SU-DHL-6 (cell line): Measurements from ENCODE around the gene RNU1-4.
"Not testable (repeated sequence)": the region's sequence is repeated elsewhere in the genome, so short reads cannot be mapped to it uniquely, and the experiment has no call there.

Experiments
- H2AFZ ChIP-seq: fragments of 200-600 bp; sonication (generic); 2 replicates; pipeline ENCODE4 v1.6.1; 2014; ENCODE audit warnings: low read depth, mild to moderate bottlenecking, moderate library complexity, mixed read lengths, antibody characterized with exemption, low read length; ENCODE audit not compliant: severe bottlenecking
- H3F3A ChIP-seq: fragments of 200-600 bp; shearing (Covaris generic); 2 replicates; pipeline ENCODE4 v1.6.0; 2016; ENCODE audit warnings: antibody characterized with exemption, mild to moderate bottlenecking; ENCODE audit not compliant: insufficient read depth
- H3K27ac ChIP-seq: fragments of 200-600 bp; sonication (generic); 2 replicates; pipeline ENCODE4 v1.5.1; 2016; ENCODE audit warnings: low read depth, mild to moderate bottlenecking, low read length, moderate library complexity, mixed read lengths
- H3K27me3 ChIP-seq: fragments of 200-600 bp; sonication (generic), shearing (Covaris generic); 2 replicates; pipeline ENCODE4 v1.6.0; 2014; ENCODE audit warnings: mild to moderate bottlenecking, low read length
- H3K36me3 ChIP-seq: fragments of 200-600 bp; sonication (generic); 2 replicates; pipeline ENCODE4 v1.6.1; 2014; ENCODE audit warnings: mild to moderate bottlenecking, low read length, mixed read lengths
- H3K4me2 ChIP-seq: fragments of 300-600, 200-600 bp; shearing (Covaris generic), sonication (generic); 2 replicates; pipeline ENCODE4 v1.6.0; 2014; ENCODE audit warnings: low read length, low read depth, mild to moderate bottlenecking; ENCODE audit not compliant: poor library complexity, severe bottlenecking
- H3K4me3 ChIP-seq: fragments of 200-600 bp; sonication (generic); 2 replicates; pipeline ENCODE4 v1.5.1; 2014; ENCODE audit warnings: antibody characterized with exemption, low read length, mild to moderate bottlenecking, mixed read lengths; ENCODE audit not compliant: insufficient read depth, poor library complexity, severe bottlenecking
- H3K79me2 ChIP-seq: fragments of 200-600 bp; sonication (generic); 2 replicates; pipeline ENCODE4 v1.6.1; 2014; ENCODE audit warnings: mild to moderate bottlenecking, low read length, moderate library complexity; ENCODE audit not compliant: insufficient read depth
- H3K9ac ChIP-seq: fragments of 200-600 bp; sonication (generic); 2 replicates; pipeline ENCODE4 v1.7.0; 2014; ENCODE audit warnings: mild to moderate bottlenecking, low read length
- H3K9me2 ChIP-seq: fragments of 200-600 bp; sonication (generic); replicated peaks from 2 replicates; pipeline ENCODE4 v1.6.1; 2014; ENCODE audit warnings: low read length; ENCODE audit not compliant: insufficient read depth
- H3K9me3 ChIP-seq: fragments of 200-600 bp; sonication (generic); 2 replicates; pipeline ENCODE4 v1.6.1; 2014; ENCODE audit warnings: low read length, mixed read lengths; ENCODE audit not compliant: insufficient read depth
- H4K20me1 ChIP-seq: fragments of 200-600 bp; sonication (generic); 2 replicates; pipeline ENCODE4 v1.6.1; 2014; ENCODE audit warnings: low read depth, mild to moderate bottlenecking, antibody characterized with exemption, low read length, moderate library complexity, mixed read lengths

RNU1-4 gene

DNA sequence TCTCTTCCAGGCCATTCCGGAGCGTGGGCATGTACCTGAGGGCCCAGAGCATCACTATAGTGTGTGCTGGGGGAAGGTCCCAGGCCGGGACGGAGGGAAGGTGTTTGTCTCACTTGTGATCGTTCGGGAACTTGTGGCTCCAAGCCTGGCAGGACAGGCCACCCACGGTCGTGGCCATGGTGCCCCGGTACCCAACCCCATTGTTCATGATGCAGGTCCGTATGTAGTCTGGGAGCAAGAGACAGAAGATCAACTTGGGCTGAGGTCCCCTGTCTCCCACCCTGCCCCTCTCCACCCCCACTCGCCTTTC lies 20.1 kb downstream of the RNU1-4 start:
- not testable (repeated sequence) for H2AFZ ChIP-seq, H3K36me3 ChIP-seq, H3K4me2 ChIP-seq, H3K9me2 ChIP-seq, H3K9me3 ChIP-seq, H3K4me3 ChIP-seq, H3K9ac ChIP-seq, H3K27me3 ChIP-seq, H3F3A ChIP-seq, H3K27ac ChIP-seq, H3K79me2 ChIP-seq, H4K20me1 ChIP-seq

- not testable (repeated sequence) for H3K36me3 ChIP-seq, H3K79me2 ChIP-seq, H3F3A ChIP-seq, H3K9me3 ChIP-seq, H4K20me1 ChIP-seq, H3K4me3 ChIP-seq, H3K4me2 ChIP-seq, H3K27ac ChIP-seq, H2AFZ ChIP-seq, H3K9ac ChIP-seq, H3K27me3 ChIP-seq, H3K9me2 ChIP-seq
Observed at GRCh38 chr1:16760801-16761200, 20.5 kb downstream of the RNU1-4 start.

DNA sequence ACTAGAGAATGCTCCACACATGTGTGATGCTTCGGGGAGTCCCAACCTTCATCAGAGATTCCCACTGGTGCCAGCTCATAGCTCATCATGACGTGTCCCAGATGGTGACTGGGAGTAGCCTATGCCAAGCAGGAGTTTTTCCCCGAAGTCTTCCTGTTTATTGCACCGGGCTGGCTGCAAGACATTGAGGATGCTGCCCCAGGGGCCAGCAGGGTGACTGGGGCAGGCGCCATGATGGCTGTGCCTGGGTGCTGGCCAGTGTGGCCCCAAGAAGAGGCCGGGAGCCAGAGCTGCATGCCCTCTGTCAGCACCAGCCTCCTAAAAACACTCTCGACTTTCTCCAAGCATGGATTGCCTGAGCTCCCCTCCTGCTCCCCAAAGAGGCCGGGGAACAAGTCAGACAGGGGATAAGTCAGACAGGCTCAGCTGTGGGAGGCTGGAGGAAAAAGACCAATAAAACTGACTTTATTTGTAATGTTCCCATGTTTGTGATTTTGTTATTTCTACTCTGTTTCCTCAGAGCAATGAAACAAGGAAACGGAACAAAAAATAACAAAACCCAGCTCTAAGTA lies 24.0 kb downstream of the RNU1-4 start:
- not testable (repeated sequence) for H3K9me3 ChIP-seq, H3K4me3 ChIP-seq, H3K79me2 ChIP-seq, H3K4me2 ChIP-seq, H3K27me3 ChIP-seq, H3F3A ChIP-seq, H4K20me1 ChIP-seq, H3K9ac ChIP-seq, H3K9me2 ChIP-seq, H3K27ac ChIP-seq, H2AFZ ChIP-seq, H3K36me3 ChIP-seq

DNA sequence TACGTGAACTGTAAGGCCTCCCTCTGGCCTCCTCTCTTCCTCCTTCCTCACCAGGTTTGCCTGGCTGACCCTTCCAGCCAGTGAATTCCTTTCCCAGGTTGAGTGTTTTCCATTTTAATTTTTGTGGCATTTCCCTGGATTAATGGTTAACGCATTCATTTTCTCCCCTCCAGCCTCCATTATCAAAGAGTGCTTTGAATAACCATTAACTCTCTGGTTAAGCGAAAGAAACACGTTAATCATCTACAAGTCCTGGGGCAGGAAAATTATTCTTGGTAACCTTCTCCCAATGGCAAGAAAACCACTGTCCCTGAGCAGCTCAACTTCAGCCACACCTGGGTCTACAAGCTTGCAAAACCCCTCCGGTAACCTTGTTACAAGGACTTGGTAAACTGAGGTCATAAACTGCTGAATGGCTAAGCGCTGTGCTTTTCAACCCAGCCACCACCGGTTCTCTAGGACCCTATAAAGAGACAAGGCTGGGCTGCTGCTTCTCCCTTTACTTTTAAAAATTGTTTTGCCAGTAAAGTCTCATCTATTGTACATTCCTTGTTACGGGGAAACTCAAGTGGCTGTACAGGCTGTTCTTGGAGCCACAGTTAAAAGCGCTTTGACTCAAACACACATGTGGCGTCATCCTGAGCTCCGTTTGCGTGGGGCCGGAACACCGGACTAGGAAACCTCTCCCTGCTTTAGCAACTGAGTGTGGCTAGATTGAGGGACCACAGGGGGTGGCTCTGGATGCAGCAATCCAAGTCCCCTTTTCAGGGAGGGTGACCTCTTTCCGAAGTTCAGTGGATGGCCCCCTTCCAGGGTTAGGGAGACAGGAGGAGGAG lies 24.7 kb downstream of the RNU1-4 start:
- H2AFZ ChIP-seq, H3F3A ChIP-seq, H3K79me2 ChIP-seq, H3K36me3 ChIP-seq, H3K4me2 ChIP-seq, H3K27ac ChIP-seq, H3K27me3 ChIP-seq, H3K4me3 ChIP-seq, H3K9me3 ChIP-seq, H3K9me2 ChIP-seq, H3K9ac ChIP-seq, H4K20me1 ChIP-seq: not testable (repeated sequence)

DNA sequence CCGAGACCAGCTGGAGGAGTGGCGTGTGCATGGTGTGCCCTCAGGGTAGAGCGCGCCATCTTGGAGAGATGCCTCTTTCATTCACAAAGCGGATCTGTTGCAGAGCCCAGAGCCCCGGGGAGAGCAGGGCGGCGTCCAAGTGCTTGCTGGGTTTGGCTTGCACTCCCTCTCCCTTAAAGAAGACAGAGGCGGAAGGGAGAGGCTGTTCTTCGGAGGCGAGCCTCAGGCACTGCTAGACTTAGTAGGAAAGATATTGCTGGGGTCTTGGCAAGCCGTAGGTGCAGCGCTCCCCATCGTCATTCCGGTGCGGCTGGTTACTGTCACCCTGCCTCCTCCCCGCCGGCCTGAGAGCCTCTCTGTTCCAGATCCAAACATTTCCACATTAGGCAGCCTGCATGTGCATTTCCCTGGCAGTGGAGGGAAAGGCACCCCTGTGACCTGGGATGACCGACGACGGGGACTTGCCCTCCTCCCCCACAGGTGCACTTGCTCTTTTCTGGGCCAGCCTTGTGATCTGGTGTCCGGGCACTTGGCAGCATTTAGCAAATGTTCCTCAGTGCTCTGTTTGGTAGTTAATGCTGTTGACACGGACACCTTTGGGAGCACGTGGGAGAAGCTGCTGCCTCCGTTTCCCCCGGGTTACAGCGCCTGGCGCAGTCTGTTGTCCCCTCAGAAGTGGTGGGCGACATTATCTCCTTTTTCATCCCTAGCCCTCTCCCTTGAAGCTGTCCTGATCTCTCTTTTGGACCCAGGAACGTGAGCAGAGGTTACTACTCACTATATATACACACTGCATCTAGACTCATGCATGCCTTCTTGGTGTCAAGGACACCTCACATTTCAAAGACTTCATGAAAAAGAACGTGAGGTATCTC lies 25.7 kb downstream of the RNU1-4 start:
- H3K79me2 ChIP-seq, H3K27me3 ChIP-seq, H3K9me3 ChIP-seq, H2AFZ ChIP-seq, H3F3A ChIP-seq, H3K9me2 ChIP-seq, H3K9ac ChIP-seq, H4K20me1 ChIP-seq, H3K4me3 ChIP-seq, H3K27ac ChIP-seq, H3K4me2 ChIP-seq, H3K36me3 ChIP-seq: not testable (repeated sequence)

GRCh38 chr1:16766689-16767256 lies 26.5 kb downstream of the RNU1-4 start:
- H3F3A ChIP-seq, H3K9me2 ChIP-seq, H3K36me3 ChIP-seq, H3K27me3 ChIP-seq, H3K9ac ChIP-seq, H4K20me1 ChIP-seq, H3K4me3 ChIP-seq, H3K4me2 ChIP-seq, H2AFZ ChIP-seq, H3K9me3 ChIP-seq, H3K27ac ChIP-seq, H3K79me2 ChIP-seq: not testable (repeated sequence)

- H3K9me2 ChIP-seq, H3F3A ChIP-seq, H3K79me2 ChIP-seq, H3K9me3 ChIP-seq, H4K20me1 ChIP-seq, H3K4me2 ChIP-seq, H3K27ac ChIP-seq, H3K36me3 ChIP-seq, H3K9ac ChIP-seq, H3K4me3 ChIP-seq, H3K27me3 ChIP-seq, H2AFZ ChIP-seq: not testable (repeated sequence)
Observed at GRCh38 chr1:16770139-16770759, 29.9 kb downstream of the RNU1-4 start.
